Measurements from ENCODE around the gene NSG1.

DNA sequence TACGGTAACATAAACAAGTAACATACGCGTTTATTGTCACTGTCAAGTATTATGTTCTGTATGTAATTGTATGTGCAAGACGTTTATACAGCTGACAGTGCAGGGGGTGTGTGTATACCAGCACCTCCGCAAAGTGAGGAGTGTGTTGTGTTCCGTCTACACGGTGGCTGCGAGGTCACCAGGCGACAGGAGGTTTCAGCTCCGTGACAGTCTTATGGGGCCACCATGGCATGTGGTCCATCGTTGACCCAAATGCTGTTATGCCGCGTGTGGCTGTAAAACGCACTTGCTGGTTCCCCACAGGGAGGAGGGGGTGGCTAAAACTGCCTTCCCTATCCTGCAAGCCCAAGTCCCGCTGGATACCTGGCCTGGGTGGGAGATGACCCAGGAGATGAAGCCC lies 25.0 kb downstream of the NSG1 start:
- TF ChIP-seq, protein P1, sequence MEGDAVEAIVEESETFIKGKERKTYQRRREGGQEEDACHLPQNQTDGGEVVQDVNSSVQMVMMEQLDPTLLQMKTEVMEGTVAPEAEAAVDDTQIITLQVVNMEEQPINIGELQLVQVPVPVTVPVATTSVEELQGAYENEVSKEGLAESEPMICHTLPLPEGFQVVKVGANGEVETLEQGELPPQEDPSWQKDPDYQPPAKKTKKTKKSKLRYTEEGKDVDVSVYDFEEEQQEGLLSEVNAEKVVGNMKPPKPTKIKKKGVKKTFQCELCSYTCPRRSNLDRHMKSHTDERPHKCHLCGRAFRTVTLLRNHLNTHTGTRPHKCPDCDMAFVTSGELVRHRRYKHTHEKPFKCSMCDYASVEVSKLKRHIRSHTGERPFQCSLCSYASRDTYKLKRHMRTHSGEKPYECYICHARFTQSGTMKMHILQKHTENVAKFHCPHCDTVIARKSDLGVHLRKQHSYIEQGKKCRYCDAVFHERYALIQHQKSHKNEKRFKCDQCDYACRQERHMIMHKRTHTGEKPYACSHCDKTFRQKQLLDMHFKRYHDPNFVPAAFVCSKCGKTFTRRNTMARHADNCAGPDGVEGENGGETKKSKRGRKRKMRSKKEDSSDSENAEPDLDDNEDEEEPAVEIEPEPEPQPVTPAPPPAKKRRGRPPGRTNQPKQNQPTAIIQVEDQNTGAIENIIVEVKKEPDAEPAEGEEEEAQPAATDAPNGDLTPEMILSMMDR (IDR thresholded peaks at IDR 0.05): no peak
- TF ChIP-seq POLR2A (IDR thresholded peaks at IDR 0.05) (no peak), EP300 (IDR thresholded peaks at IDR 0.05) (no peak)
